C4-2B (cell line): ENCODE results near the gene TBC1D2.

Source experiments
- CTCF ChIP-seq: fragments of 450-650 bp; conservative IDR thresholded peaks from 2 replicates; pipeline ENCODE4 v1.5.1; 2017; ENCODE audit warnings: mild to moderate bottlenecking
- ZFX ChIP-seq: fragments of 450-650 bp; IDR thresholded peaks from 2 replicates; pipeline ENCODE4 v1.6.1; 2017

- no peak for TF ChIP-seq CTCF
- TF ChIP-seq ZFX = no peak
Measured at GRCh38 chr9:98168153-98168780, 87.2 kb downstream of the TBC1D2 start.
